Cardiac fibroblast (primary cell): ENCODE results near the gene EREG.

Experiments
- DNase-seq, 2 donors: peaks; one replicate each; pipeline versions ENCODE4 v3.0.0 to v3.0.0-alpha.2; 2010; ENCODE audit warnings: low read depth in 2 of 2
- H3K4me3 ChIP-seq, 2 donors: replicated peaks in 1 of 2; 1 replicate in 1 of 2; 2 replicates in 1 of 2; pipeline ENCODE4 v1.5.1; 2011; ENCODE audit warnings: low read depth in 2 of 2, low read length in 2 of 2, mild to moderate bottlenecking in 2 of 2, moderate library complexity in 1 of 2
- TF ChIP-seq, protein P1 (sequence below): IDR thresholded peaks from one replicate; pipeline ENCODE4 v1.5.1; 2011; ENCODE audit warnings: low read depth, mild to moderate bottlenecking, low read length, inconsistent platforms

EREG gene, protein sequence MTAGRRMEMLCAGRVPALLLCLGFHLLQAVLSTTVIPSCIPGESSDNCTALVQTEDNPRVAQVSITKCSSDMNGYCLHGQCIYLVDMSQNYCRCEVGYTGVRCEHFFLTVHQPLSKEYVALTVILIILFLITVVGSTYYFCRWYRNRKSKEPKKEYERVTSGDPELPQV

DNA sequence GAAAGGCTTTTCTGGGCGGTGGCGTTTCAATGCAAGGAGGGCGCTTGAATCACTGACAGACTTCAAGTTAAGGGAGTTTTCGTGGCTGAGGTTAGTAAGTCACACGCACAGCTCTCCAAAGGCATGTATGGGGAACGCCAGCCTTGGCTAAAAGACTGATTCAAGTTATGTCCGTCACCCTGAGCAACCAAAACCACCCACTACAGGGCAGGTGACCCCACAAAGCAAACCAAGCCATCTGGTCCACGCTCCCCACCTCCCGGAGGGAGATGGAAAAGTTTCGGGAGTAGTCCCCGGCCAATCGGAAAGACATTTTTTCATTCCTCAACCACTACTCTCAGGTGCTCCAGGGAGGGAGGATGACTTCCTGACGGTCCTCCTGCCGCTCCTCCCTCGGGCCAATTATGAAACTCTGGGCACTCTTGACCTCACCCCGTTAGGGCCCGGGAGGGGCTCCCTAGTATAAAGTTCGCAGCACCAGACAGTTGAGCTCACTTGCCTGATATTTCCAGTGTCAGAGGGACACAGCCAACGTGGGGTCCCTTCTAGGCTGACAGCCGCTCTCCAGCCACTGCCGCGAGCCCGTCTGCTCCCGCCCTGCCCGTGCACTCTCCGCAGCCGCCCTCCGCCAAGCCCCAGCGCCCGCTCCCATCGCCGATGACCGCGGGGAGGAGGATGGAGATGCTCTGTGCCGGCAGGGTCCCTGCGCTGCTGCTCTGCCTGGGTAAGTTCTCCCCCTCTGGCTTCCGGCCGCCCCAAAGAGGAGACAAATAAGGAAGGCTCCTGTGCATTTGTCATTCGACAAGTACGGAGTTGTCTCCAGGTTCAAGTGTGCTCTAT is at the start of gene EREG:
TSS of gene EREG (plus strand) at position 494 of the 840 bp plus-strand sequence. CDS start at position 658, 164 bp downstream.
- TF ChIP-seq, protein P1, sequence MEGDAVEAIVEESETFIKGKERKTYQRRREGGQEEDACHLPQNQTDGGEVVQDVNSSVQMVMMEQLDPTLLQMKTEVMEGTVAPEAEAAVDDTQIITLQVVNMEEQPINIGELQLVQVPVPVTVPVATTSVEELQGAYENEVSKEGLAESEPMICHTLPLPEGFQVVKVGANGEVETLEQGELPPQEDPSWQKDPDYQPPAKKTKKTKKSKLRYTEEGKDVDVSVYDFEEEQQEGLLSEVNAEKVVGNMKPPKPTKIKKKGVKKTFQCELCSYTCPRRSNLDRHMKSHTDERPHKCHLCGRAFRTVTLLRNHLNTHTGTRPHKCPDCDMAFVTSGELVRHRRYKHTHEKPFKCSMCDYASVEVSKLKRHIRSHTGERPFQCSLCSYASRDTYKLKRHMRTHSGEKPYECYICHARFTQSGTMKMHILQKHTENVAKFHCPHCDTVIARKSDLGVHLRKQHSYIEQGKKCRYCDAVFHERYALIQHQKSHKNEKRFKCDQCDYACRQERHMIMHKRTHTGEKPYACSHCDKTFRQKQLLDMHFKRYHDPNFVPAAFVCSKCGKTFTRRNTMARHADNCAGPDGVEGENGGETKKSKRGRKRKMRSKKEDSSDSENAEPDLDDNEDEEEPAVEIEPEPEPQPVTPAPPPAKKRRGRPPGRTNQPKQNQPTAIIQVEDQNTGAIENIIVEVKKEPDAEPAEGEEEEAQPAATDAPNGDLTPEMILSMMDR: no peak
- H3K4me3 ChIP-seq: peak within 1 kb of the TSS; percentile 56 to 68
- peak; percentile 55 to 88 for DNase-seq

DNA sequence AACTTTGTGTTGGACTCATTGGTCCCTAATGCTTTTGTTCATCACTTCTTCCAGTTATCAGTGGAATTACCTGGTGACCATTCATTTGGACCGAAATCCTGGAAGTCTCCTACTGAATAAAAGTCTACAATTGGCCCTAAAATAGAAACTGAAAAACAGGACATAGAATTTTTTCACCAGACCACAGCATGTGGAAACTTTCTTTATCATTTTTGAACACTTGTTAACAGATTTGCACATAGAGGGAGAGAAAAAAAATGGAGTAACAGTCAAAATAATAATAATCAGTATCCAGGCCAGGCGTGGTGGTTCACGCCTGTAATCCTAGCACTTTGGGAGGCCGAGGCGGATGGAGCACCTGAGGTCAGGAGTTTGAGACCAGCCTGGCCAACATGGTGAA is 49.6 kb upstream of the EREG start:
- no peak for DNase-seq
- TF ChIP-seq, protein P1: no peak
- no peak overlapping the region for H3K4me3 ChIP-seq

DNA sequence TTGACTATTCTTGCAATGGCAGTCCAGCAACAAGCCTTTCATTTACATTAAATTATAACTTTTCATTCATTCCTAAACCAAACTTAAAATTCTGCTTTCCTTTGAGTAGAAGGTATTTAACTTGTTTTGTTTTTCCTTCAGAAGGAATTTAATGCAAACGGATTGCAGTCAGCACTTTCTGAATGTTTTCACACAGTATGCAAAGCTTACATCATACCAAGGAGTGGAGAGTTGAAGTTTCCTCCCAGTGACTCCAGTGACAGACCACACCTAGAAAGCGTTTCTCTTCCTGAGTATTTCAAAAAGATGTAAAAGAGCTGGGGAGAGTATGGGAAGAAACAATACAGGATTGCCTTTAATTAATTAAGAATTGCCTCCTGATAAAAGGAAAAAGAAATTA is 48.5 kb upstream of the EREG start:
- TF ChIP-seq, protein P1: no peak
- H3K4me3 ChIP-seq: no peak overlapping the region
- DNase-seq: peak; percentile 36 to 73

DNA sequence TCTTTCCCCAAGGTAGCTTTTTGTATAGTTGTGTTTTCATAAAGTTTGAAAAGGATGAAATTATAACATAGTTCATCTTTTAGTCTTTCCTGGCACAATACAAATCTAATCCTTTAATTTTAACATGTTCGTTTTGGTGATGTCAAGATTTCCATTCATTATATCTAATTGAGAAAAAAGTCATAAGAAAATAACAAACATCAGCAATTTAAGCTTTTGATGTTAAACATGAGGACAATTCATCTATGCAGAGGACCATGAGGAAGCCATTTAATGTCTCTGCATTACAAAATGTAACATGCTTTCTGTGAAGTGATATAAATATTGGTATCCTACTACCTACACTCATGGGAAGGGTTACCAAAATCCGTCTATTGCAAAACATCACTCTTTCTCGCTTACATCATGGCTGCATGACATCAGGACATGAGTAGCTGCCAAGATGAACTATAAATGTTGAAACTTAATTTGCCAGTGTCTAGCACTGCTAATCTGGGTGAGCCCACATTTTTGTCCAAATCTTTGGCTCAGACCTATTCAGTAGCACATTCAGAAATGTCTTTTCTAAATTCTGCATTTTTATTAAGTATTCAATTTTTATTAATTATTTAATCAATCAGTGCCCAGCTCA is 47.2 kb upstream of the EREG start:
- peak; percentile 69 to 79 for DNase-seq
- TF ChIP-seq, protein P1: no peak
- no peak overlapping the region for H3K4me3 ChIP-seq

DNA sequence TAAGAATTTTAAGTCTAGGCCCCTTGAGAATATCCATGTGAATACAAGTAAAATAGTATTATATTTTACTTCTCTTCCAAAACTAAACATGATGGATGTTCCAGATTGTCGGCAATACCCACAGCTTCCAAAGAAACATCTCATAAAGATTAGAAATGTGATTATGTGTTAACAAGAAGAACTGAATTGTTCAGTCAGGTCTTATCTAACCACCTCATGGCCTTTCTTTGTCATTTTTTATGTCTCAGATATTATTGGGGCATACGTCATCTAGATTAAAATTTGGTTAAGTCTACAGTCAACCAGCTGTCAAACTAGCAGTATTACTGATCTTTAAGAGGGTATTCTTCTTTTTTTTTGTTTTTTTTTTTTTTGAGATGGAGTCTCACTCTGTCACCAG is 46.7 kb upstream of the EREG start:
- no peak for DNase-seq
- TF ChIP-seq, protein P1: no peak
- no peak overlapping the region for H3K4me3 ChIP-seq

DNA sequence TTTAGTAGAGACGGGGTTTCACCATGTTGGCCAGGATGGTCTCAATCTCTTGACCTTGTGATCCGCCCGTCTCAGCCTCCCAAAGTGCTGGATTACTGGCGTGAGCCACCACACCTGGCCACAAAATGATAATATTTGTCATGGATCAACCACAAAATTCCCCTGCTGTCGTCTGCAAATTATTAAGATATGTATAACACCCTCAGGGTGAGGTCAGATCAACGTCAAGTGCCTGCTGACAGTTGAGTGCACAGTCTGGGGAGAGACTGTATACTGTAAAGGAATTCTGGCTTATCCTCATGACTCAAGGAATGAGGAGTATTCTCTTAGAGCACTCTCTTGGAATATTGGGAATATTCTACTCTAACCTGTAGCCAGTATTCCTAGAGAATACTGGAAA is 45.5 kb upstream of the EREG start:
- no peak for DNase-seq
- no peak overlapping the region for H3K4me3 ChIP-seq
- TF ChIP-seq, protein P1: no peak
